HG02885 (cell line): Measurements from ENCODE around the gene LSM2.

Source experiments
- ATAC-seq: cut with Tn5 transposase; IDR thresholded peaks from one replicate; pipeline ENCODE4 v1.9.1; 2021; ENCODE audit warnings: mild to moderate bottlenecking; ENCODE audit not compliant: unreplicated experiment, poor library complexity

Gene LSM2

GRCh38 chr6:31778999-31779885 lies 27.5 kb downstream of the LSM2 start:
- ATAC-seq = no peak

- no peak for ATAC-seq
Measured at GRCh38 chr6:31778193-31778592, 28.6 kb downstream of the LSM2 start.

GRCh38 chr6:31777667-31778050 lies 29.1 kb downstream of the LSM2 start:
- no peak for ATAC-seq

GRCh38 chr6:31776989-31777666 lies 29.6 kb downstream of the LSM2 start, which contains the start of gene VWA7:
Gene VWA7, minus strand, starts transcription at chr6:31777328. Its CDS starts 549 bp downstream, at chr6:31776779.
- peak; percentile 81 for ATAC-seq

DNA sequence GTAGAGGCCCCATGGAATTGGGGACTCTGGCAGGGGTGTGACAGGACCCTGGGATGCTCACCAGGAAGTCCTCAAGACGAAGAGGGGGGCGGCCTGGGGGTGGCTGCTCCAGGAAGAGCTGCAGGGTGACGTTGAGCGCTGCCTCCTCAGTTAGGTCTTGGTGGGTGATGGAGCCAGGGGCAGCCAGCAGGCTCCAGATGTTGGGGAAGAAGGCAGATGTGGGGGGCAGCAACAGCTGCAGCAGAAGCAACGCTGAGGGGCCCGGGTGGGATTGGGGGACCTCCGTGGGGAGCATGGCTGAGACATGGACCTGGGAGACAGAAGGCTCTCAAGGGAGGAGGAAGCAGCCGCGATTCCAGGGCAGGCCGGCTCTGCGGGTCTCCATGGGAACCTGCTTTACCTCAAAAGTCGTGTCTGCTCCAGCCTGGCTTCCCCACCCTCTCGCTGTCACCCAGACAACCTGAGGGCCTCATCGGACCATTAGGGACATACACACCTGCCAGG lies 30.2 kb downstream of the LSM2 start:
- ATAC-seq = no peak

- ATAC-seq = no peak
Measured at GRCh38 chr6:31775633-31776484, 30.9 kb downstream of the LSM2 start.

GRCh38 chr6:31775184-31775583 lies 31.6 kb downstream of the LSM2 start:
- no peak for ATAC-seq

DNA sequence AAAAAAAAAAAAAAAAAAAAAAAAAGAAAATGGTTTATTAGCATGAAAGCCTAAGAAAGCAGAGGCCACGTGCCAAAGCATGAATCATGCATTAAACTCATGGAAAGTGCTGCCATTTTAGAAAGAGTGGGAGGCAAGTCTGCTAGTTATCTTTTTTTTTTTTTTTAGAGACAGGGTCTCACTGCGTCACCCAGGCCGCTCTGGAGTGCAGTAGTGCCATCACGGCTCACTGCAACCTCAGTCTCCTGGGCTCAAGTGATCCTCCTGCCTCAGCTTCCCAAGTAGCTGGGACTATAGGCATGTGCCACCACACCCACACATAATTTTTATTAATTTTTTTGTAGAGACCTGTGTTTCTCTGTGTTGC lies 34.8 kb downstream of the LSM2 start:
- no peak for ATAC-seq

DNA sequence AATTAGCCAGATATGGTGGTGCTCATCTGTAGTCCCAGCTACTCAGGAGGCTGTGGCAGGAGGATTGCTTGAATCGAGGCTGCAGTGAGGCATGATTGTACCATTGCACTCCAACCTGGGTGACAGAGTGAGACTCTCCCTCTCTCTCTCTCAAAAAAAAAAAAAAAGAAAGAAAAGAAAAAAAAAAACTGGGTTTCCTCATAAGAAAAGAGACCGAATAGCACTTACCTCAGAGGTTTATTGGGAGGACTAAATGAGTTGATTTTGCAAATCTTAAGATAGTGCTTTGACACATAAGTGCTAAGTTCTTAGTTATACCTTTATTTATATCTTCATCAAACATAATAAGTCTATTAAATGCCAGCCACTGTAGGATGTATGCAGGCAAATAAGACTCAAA lies 35.9 kb downstream of the LSM2 start:
- no peak for ATAC-seq

DNA sequence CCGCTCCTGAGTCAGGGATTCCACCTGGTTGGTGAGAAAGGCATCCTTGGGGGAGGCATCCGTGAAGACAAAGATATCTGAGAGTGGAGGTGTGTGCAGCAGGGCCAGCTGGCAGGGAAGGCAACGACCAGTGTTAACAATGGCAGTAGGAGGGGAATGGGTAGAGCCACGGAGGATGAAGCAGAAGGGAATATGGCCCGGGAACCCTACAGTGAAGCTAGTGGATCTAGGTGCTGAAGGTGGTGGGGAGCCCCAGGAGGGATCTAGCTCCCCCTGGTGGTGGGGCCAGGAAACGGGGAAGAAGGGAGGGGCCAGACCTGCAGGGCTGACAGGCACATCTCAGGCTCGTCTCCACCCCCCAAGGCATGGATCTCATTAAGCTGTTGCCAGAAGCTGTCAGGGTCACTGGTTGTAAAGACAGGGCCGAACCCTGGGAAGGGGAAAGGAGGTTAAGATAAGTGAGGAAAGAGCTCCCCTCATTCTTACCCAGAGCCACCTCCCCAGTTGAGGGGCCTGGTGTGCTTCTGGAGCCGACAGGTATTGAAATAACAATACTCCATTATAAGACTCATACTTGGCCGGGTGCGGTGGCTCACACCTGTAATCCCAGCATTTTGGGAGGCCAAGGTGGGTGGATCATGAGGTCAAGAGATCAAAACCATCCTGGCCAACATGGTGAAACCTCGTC lies 36.9 kb downstream of the LSM2 start:
- peak; percentile 42 for ATAC-seq

DNA sequence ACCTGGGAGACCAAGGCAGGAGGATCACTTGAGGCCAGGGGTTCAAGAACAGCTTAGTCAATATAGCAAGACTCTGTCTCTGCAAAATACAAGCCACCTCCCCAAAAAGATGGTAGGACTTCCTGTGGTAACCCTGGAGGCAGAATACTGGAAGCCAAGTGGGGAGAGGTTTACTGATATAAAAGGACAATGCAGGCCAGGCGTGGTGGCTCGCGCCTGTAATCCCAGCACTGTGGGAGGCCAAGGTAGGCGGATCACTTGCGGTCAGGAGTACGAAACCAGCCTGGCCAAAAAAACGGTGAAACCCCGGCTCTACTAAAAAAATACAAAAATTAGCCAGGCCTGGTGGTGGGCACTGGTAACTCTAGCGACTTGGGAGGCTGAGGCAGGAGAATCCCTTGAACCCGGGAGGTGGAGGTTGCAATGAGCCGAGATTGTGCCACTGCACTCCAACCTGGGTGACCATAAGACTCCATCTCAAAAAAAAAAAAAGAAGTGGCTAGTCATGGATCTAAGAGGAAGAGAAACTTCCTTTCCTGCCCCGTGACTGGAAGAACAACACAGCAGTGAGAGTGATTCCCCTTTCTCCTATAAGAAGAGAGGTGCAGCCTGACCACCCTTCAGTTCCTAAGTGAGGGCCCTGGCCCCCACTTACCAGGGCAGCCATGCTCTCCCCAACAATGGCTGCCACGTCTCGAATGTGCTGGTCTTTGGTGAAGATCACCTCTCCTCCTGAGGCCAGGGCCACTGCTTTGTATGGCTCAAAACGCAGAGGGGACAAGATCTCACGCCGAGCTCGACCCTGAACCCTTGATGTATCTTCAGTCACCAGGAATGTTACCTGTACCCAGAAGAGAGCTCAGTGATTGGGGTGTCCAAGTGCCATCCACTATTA lies 38.2 kb downstream of the LSM2 start:
- ATAC-seq = no peak

DNA sequence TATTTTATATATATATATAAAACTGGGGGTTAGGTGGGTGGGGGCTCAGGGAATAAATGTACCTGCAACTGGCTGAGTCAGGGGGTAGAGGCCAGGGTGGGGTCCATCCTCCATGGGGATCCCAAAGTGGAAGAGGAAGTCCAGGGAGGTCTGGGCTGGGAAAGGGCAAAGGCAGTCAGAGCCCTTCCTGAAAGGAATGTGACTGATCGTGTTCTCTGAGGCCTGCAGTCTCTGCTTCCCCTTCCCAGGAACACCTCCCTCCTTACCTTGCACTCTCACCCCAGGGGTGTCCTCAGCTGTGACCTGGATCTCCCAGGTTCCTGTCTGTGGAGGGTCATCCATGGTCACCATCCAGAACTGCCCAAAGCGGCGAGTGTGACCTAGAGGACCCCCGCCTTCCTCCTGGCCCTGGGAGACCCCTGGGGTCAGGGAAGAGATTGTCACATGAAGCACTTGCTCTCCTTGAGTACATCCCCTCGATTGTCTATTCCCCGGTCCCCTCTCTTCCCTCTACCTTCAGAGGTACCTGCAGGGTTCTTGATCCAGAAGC lies 39.6 kb downstream of the LSM2 start:
- no peak for ATAC-seq

- no peak for ATAC-seq
Measured at GRCh38 chr6:31765910-31766794, 40.6 kb downstream of the LSM2 start.

DNA sequence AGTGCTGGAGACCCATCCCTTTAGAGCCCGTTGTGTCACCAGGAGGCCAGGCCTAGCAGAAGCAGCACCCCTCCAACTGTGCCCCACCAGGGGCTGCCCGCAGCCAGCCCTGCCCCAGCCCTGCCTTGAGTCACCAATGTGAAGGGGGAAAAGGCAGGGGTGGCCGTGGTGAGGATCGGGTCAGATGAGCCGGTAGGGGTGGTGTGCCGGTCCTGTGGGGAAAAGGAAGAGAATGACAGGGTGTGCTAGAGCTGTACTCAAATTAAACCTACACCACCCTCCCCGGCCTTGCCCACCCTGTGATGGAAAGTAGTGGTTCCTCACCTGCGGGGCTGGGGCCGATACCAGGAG lies 41.2 kb downstream of the LSM2 start:
- no peak for ATAC-seq

DNA sequence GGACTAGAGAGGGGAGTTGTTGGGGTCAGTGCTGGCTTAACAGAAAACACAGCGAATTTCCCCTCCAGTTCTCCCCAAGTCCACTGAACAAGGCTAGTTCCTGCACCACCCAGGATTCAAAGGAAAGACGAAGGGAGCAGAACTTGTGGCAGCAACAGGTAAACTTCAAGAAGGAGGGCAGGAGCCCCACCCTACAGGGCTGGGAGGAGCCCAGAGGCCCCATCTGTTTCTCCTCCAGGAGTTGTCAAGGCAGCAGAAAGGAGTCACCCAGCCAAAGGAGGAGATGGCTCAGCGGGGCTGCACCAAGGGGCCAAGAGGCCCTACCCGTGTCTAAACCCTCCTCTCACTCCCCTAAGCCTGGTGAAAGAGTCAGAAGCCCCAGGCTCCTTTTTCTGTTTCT lies 42.6 kb downstream of the LSM2 start:
- ATAC-seq = no peak

GRCh38 chr6:31763619-31763940 lies 43.2 kb downstream of the LSM2 start:
- ATAC-seq = no peak

GRCh38 chr6:31762878-31763618 lies 43.7 kb downstream of the LSM2 start:
- no peak for ATAC-seq
